COR-L47 (cell line): ENCODE data around the gene FN3K.

Experiments used
- DNase-seq: peaks from one replicate; lab custom pipeline; 2025; lab: John Stamatoyannopoulos, UW

The FN3K gene

DNA sequence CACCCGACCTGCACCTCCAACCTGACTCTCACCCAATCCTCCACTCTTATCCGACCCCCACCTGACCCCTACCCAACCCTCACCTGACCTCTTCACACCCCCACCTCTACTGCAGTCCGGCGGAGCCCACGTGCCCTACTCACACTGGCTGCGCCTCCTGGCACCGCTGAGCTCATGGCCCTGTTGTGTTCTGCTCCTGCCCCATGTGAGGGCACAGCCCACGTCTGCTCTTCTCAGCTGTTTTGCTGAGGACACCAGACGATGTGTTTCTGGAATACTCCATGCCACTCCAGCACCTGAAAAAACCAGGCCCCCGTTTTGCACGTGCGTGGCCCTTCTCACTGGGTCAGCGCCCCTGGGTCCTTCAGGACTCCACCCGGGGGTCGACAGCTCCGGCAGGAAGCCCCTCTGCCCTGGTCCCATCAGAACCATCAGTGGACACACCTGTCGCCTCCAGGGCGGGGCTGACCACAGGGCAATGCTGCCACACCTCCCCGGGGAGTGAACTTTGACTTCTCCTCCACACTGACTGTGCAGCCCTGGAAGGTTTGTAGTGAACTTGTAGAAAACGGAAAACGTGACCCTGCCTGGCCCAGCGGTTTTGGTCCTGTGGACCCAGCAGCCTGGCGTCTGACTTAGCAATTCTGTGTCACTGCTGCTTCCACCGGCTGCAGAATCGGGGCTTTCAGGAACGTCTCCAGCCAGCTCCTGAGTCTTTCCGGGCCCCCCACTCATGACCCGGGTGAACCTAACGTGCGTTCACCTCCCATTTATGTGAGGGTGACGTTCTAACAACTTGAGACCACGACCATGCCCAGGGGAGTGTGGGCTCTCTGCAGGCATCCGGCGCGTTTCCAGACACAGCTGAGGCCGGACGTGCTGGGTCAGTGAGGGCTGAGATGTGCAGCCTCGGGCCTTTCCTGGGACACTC is 31.2 kb upstream of the FN3K start:
- no peak for DNase-seq

- DNase-seq, result no peak
These were observed 30.5 kb upstream of the FN3K start for GRCh38 chr17:82704886-82705285.

- no peak for DNase-seq
These were observed 29.7 kb upstream of the FN3K start for GRCh38 chr17:82705756-82706155.

DNA sequence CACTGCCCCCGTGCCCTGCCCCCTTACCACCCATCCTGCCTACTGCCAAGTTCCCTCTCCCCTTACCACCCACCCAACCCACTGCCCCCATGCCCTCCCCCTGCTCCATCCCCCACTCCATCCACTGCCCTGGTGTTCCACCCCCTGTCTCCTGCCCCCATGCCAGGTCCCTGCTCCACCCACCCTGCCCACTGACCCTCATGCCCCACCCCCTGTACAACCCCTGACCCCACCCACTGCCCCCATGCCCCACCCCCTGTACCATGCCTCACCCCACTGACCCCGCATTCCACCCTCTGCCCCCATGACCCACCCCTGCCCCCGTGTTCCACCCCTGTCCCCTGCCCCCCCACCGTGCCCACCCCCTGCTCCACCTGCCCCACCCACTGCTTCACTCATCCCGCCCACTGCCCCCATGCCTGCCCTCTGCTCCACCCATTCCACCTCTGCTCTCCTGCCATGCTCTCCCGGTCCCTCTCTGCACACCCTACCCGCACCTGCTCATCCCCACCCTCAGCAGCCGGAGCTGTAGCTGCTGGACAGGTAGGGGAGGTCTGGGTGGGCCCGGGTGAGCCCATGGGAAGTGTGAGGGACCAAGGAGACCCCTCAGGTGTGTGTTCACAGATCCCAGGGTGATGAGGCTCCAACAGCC is 26.3 kb upstream of the FN3K start:
- DNase-seq, result no peak

GRCh38 chr17:82709676-82710498 is 25.5 kb upstream of the FN3K start:
- no peak for DNase-seq

DNA sequence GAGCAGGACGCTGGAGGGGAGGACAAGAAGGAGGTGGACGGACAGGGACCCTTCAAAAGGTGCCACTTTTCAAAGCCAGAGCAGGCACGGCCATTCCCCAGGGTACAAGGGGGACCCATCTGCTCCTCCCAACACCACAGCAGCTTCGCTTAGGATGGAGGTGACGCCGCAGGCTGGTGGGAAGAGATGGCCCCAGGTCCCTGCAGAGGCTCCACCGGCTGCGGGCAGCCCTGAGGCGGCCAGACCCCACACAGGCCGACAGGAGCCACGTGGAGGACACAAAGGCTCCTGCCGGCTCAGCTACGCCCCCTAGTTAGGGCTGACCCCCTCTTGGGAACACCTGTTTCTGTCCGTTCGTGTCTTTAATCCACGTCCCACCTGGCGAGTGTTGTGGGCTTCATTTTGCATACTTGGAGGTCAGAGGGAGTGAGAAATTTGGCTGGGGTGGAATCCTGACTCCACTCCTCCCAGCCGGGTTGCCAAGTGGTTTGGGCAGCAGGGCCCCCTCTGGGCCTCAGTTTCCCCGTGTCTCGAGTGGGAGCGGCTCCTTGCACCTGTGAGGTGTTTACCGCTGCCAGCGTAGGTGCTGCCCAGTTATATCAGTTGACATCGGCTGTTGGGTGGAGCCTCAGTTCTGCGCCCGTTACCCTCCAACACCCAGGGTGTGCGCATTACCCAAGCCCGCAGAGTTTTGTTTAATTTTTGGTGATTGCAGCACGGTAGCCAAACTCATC is 24.7 kb upstream of the FN3K start:
- DNase-seq, result no peak

- no peak for DNase-seq
These were observed 22.2 kb upstream of the FN3K start for GRCh38 chr17:82713071-82713723.

GRCh38 chr17:82716203-82717010 is 19.0 kb upstream of the FN3K start, which contains the start of gene FN3KRP:
Gene FN3KRP (plus strand): TSS chr17:82716706. CDS start chr17:82716756, 50 bp downstream.
- DNase-seq, result peak; percentile 91

- DNase-seq, result no peak
These were observed 16.3 kb upstream of the FN3K start for GRCh38 chr17:82718986-82719685.

- DNase-seq, result no peak
These were observed 15.2 kb upstream of the FN3K start for GRCh38 chr17:82720204-82720603.

GRCh38 chr17:82722341-82723013 is 12.9 kb upstream of the FN3K start:
- no peak for DNase-seq

DNA sequence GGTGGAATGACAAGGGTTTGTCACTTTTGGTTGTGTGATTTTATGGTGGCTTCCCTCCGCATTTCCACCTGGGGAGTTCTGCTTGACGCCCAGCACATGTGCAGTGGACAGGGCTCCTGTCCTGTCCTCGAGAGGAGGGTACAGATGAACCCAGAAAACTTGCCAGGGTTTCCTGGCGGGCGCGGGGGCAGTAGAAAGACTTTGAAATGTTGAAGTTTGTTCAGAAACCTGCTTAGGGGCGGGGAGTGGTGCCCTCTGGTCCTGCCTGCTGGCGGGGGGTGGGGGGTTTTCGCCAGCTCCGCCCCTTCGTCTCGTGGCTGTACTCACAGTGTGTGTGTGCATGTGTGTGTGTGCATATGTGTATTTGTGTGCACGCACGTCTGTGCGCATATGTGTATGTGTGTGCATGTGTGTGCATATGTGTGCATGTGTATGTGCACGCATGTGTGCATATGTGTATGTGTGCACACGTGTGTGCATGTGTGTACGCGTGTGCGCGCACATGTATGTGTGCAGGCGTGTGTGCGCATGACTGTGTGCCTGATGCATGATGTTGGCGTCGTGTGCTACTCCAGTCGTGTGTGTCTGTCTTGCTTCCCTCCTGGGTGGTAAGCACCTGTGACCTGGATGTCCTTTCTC is 12.1 kb upstream of the FN3K start:
- DNase-seq, result no peak

DNA sequence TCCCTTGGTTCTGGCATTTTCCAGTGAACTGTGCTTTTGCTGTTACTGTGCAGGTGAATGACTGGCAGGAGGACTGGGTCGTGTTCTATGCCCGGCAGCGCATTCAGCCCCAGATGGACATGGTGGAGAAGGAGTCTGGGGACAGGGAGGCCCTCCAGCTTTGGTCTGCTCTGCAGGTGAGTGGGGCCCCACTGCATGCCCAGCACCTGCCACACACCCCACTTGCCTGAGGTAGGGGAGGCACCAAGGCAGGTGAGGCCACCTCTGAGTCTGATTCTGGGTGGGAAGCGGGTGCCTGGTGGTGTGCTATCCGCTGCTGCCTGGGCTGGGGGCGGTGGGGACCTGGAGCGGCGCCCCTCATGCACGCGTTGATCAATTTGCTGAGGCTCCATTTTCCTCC is 9.0 kb upstream of the FN3K start:
- DNase-seq, result no peak

GRCh38 chr17:82729479-82730260 is 5.7 kb upstream of the FN3K start:
- DNase-seq, result no peak

DNA sequence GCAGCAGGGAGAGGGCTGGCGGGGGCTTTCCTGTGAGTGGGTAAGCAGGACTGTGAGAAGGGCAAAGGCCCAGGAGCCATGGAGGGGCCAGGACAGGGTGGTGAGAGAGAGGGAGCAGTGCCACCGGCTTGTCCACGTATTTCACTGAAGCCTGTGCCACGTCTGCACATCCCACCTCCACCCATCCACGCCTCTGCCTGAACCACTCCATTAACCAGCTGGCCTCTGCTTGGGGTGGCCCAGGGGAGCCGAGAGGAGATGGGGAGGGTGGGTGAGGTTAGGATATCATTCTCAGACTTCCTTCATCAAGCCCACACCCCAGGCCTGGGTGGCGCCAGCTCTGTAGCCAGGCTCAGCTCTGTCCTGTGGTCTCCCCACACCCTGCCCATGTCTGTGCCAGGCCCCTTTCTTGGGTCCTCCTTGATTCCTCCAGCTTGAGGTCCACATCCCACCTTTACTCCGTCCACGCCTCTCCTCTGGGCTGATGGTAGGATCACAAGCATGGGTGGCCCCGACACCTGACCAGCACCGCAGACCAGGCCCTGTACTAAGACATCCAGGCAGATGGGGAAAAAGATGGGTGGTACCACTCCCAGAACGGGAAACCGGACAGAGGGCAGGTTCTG is 3.2 kb upstream of the FN3K start:
- DNase-seq, result no peak

GRCh38 chr17:82736511-82737185 is 1.2 kb downstream of the FN3K start:
- no peak for DNase-seq
